HG03097 (cell line): ENCODE data around the gene PLEKHG2.
"Not testable (repeated sequence)": the region's sequence is repeated elsewhere in the genome, so short reads cannot be mapped to it uniquely, and the experiment has no call there.

Experiments used
- ATAC-seq: cut with Tn5 transposase; IDR thresholded peaks from one replicate; pipeline ENCODE4 v1.9.1; 2021; ENCODE audit not compliant: unreplicated experiment, low FRiP score

The PLEKHG2 gene

GRCh38 chr19:39435499-39436349 is 23.3 kb downstream of the PLEKHG2 start, which contains the start of gene RPS16:
RPS16 (minus strand) TSS chr19:39435949; CDS start chr19:39435895, 54 bp downstream.
- ATAC-seq: peak; percentile 80

- no peak for ATAC-seq
These were observed 23.9 kb downstream of the PLEKHG2 start for GRCh38 chr19:39436350-39436716.

DNA sequence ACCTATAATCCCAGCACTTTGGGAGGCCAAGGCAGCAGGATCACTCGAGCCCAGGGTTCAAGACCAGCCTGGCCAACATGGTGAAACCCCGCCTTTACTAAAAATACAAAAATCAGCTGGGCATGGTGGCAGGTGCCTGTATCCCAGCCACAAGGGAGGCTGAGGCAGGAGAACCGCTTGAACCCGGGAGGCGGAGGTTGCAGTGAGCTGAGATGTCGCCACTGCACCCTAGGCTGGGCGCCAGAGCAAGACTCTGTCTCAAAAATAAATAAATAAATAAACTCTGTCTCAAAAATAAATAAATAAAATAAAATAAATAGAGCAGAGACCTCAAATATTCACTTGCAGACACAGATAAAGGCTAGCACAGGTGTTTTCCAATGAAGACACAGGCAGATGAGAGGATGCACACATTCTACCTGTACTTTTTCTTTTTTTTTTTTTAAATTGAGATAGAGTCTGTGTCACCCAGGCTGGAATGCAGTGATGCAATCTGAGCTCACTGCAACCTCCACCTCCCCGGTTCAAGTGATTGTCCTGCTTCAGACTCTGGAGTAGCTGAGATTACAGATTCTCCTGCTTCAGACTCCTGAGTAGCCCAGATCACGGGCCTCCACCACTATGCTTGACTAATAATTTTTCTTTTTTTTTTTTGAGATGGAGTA is 25.9 kb downstream of the PLEKHG2 start:
- ATAC-seq: no peak

GRCh38 chr19:39444598-39445195 is 32.2 kb downstream of the PLEKHG2 start:
- no peak for ATAC-seq

- ATAC-seq: peak; percentile 90
These were observed 33.0 kb downstream of the PLEKHG2 start, which contains the start of gene SUPT5H for GRCh38 chr19:39445196-39446111. SUPT5H (plus strand) TSS chr19:39445582; CDS start chr19:39445891, 309 bp downstream.

DNA sequence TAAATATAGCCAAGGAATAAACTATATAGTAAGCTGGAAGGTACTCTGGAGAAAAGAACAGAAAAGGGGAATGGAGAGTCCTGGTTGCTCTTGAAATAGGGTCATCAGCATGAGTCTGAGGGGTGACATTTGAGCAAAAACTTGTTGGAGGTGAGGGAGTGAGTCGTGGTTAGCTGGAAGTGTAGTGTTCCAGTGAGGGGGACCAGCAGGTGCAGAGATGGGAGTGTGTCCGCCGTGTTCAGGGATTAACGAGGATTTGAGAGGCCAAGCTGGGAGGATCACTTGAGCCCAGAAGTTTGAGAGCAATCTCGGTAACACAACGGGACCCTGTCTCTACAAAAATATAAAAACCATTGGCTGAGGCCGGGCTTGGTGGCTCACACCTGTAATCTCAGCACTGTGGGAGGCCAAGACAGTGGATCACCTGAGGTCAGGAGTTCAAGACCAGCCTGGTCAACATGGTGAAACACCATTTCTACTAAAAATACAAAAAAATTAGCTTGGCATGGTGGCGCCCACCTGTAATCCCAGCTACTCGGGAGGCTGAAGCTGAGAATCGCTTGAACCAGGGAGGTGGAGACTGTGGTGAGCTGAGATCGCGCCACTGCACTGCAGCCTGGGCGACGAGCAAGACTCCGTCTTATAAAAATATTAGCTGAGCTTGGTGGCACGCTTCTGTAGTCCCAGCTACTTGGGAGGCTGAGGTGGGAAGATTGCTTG is 34.1 kb downstream of the PLEKHG2 start:
- no peak for ATAC-seq

DNA sequence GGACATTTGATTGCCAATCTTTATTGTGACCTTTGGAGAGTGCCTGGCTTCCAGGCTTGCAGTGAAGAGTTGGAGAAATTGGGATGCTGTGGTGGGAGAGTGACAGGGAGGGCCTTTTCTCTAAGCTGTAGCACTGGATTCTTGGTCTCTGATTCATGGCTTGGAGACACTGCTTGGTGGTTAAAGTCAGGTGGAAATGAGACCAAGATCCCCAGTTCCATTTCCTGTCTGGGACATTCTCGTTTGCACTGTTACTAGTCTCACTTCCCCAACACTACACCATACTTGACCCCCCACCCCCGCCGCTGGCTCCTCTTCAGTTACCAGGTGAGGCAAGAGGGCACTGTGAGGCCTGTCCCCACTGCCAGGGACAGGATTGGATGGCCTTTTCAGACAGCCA is 35.8 kb downstream of the PLEKHG2 start:
- ATAC-seq: no peak

DNA sequence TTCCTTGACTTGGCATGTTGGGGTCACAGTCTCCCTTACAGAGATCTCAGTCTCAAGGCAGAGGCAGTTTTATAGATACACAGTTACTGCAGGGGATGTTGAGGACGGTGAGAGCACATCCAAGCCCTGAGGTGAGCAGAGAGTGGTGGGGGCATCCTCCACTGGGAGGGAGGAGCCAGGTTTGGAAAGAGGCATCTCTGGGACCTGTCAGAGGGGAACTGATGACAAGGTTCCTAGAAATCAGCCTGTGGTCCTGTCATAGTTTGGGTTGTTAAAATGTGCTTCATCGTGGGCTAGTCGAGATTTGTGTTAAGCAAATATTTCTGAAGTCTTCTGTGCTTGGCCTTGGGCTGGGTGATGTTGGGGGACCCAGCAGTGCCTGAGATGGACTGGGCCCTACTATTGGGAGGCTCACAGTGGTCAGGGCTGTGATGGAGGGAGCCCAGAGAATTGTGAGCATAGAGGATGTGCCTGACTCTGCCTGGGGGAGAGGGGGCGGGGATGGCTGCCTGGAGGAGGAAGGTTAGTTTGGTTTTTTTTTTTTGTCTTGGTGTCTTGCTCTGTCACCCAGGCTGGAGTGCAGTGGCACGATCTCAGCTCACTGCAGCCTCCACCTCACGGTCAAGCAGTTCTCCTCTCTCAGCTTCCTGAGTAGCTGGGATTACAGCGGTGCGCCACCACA is 36.8 kb downstream of the PLEKHG2 start:
- no peak for ATAC-seq

GRCh38 chr19:39451257-39451656 is 38.8 kb downstream of the PLEKHG2 start:
- ATAC-seq: not testable (repeated sequence)

GRCh38 chr19:39463403-39463802 is 50.9 kb downstream of the PLEKHG2 start:
- ATAC-seq: no peak

GRCh38 chr19:39465956-39466747 is 53.7 kb downstream of the PLEKHG2 start:
- no peak for ATAC-seq

- ATAC-seq: no peak
These were observed 55.5 kb downstream of the PLEKHG2 start for GRCh38 chr19:39467941-39468340.

GRCh38 chr19:39469036-39469435 is 56.6 kb downstream of the PLEKHG2 start:
- ATAC-seq: no peak

DNA sequence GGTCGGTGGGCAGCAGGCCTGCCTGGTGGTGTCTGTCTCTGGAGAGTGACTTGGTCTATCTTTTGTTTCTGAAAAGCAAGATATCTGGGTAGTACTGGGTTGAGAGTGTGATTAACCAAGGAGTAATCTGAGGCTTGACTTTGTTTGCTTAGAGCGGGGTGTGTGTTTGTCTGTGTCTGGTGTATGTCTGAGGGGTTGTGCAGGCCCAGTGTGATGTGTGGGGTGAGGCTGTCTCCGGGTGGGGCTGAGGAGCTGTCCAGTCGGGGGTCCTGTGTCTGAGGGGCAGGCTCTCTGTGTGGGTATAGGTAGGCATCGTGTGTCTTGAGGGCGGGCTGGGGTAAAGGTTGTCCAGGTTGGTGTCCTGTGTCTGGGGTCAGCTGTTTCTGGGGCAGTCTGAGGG is 57.1 kb downstream of the PLEKHG2 start:
- no peak for ATAC-seq

DNA sequence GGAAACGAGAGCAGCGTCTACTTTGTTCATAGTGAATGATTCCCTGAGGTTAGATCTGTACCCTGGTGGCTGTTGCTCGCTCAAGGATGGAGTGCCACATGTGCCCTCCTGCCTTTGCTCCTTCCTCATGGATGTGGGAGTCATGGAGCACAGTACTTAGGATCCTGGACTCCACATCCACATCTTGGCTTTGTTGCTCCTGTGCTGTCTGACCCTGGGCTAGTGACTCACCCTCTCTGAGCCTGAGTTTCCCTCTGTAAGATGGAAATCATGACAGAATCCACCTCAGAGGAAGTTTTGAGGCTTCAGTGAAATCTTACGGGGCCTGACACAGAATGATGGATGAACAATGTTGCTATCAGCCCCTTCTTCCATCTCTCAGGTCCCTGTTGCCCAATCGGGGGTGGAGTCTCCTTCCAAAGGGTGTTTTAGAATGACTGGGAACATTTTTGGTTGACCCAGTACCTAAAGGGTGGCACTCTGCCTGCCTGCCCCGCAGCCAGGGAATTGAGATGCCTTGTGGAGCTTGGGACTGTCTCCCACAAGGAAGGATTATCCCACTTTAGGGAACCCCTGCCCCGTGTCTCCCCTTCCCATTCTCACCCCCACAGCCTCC is 58.4 kb downstream of the PLEKHG2 start:
- no peak for ATAC-seq

GRCh38 chr19:39471756-39472536 is 59.5 kb downstream of the PLEKHG2 start:
- no peak for ATAC-seq

DNA sequence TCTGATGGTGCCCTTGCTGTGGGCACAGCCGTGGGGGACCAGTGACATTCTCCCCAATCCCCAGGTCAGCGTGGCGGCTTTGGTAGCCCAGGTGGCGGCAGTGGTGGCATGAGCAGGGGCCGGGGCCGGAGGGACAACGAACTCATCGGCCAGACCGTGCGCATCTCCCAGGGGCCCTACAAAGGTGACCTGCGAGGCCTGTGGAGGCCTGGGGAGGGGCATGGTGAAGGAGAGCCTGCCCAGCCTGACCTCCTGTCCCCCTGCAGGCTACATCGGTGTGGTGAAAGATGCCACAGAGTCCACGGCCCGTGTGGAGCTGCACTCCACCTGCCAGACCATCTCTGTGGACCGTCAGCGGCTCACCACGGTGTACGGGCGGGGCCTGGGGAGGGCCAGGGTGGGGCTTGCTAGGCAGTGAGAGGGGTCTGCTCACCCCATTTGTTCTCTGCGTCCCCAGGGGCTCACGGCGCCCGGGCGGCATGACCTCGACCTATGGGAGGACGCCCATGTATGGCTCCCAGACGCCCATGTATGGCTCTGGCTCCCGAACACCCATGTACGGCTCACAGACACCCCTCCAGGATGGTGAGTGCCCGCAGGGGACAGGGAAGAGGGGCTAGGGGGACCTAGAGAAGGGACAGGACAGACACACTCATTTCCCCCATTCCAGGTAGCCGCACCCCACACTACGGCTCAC is 60.4 kb downstream of the PLEKHG2 start:
- no peak for ATAC-seq
